Spleen (tissue), 7 donors: Measurements from ENCODE around the gene PITX1.

Experiments used
- POLR2A ChIP-seq, 3 donors: fragments of 450-650 bp; IDR thresholded peaks; one replicate each; pipeline ENCODE4 v1.5.1; 2017; ENCODE audit warnings: antibody characterized with exemption in 3 of 3, mild to moderate bottlenecking in 1 of 3
- POLR2AphosphoS5 ChIP-seq, 3 donors: sonication (generic); formaldehyde crosslinking; IDR thresholded peaks; one replicate each; pipeline ENCODE4 v1.5.1; 2017; ENCODE audit warnings: antibody characterized with exemption in 3 of 3
- TF ChIP-seq, protein P1 (sequence below), 11 experiments: fragments of 200-600 bp in 7 of 11; fragments of 450-650 bp in 4 of 11; sonication (generic) in 4 of 11; IDR thresholded peaks in 8 of 11; conservative IDR thresholded peaks in 3 of 11; 1 replicate in 7 of 11; 2 replicates in 4 of 11; pipeline versions ENCODE4 v1.4.0 to v1.8.0; 2016 to 2021; ENCODE audit warnings: antibody characterized with exemption in 11 of 11, inconsistent platforms in 4 of 11, mild to moderate bottlenecking in 1 of 11
- donor health status: DM: no; HTN: no; CAD: no; lungs with moderate emphysema.
- donor health status: DM: no; HTN: no; CAD: no.
- donor health status: DM: no; HTN: no; CAD: no.

- TF ChIP-seq, protein P1, sequence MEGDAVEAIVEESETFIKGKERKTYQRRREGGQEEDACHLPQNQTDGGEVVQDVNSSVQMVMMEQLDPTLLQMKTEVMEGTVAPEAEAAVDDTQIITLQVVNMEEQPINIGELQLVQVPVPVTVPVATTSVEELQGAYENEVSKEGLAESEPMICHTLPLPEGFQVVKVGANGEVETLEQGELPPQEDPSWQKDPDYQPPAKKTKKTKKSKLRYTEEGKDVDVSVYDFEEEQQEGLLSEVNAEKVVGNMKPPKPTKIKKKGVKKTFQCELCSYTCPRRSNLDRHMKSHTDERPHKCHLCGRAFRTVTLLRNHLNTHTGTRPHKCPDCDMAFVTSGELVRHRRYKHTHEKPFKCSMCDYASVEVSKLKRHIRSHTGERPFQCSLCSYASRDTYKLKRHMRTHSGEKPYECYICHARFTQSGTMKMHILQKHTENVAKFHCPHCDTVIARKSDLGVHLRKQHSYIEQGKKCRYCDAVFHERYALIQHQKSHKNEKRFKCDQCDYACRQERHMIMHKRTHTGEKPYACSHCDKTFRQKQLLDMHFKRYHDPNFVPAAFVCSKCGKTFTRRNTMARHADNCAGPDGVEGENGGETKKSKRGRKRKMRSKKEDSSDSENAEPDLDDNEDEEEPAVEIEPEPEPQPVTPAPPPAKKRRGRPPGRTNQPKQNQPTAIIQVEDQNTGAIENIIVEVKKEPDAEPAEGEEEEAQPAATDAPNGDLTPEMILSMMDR (IDR thresholded peaks at IDR 0.05 in 8 of 11, conservative IDR thresholded peaks at IDR 0.05 in 3 of 11) = no peak
- TF ChIP-seq POLR2AphosphoS5 (IDR thresholded peaks at IDR 0.05) = no peak
- no peak for TF ChIP-seq POLR2A (IDR thresholded peaks at IDR 0.05)
Observed at GRCh38 chr5:135052511-135053145, 18.6 kb upstream of the PITX1 start.
